ENCODE measurements around the gene SLC16A5.
"Not testable (repeated sequence)": the region's sequence is repeated elsewhere in the genome, so short reads cannot be mapped to it uniquely, and the experiment has no call there.

The SLC16A5 gene

GRCh38 chr17:75135946-75136345, 48.2 kb downstream of the SLC16A5 start:
- no peak for DNase-seq

GRCh38 chr17:75137762-75138161, 50.0 kb downstream of the SLC16A5 start:
- not testable (repeated sequence) for DNase-seq

- no peak for DNase-seq
Observed at GRCh38 chr17:75138519-75138918, 50.8 kb downstream of the SLC16A5 start.

GRCh38 chr17:75142236-75142971, 54.6 kb downstream of the SLC16A5 start:
- DNase-seq = no peak

- DNase-seq = no peak
Observed at GRCh38 chr17:75144816-75145512, 57.2 kb downstream of the SLC16A5 start.

- DNase-seq = no peak
Observed at GRCh38 chr17:75146592-75146991, 58.8 kb downstream of the SLC16A5 start.

- no peak for DNase-seq
Observed at GRCh38 chr17:75147878-75148546, 60.3 kb downstream of the SLC16A5 start.

GRCh38 chr17:75151930-75152329, 64.2 kb downstream of the SLC16A5 start:
- peak; percentile 10 for DNase-seq

- no peak for DNase-seq
Observed at GRCh38 chr17:75152523-75152921, 64.8 kb downstream of the SLC16A5 start.

- DNase-seq = peak; percentile 19
Observed at GRCh38 chr17:75152922-75153779, 65.4 kb downstream of the SLC16A5 start.

GRCh38 chr17:75153780-75154194, 66.0 kb downstream of the SLC16A5 start:
- DNase-seq = peak; percentile 12

GRCh38 chr17:75154195-75155106, 66.7 kb downstream of the SLC16A5 start, which contains the start of gene JPT1:
TSS of gene JPT1 (minus strand) at chr17:75154512. CDS start at chr17:75154397, 115 bp downstream.
- DNase-seq = peak; percentile 98

GRCh38 chr17:75155191-75155601, 67.4 kb downstream of the SLC16A5 start:
- no peak for DNase-seq
